Activated naive CD4-positive, alpha-beta T cell treated with anti-CD3 and anti-CD28 coated beads, Interleukin-2, amount 50 U/mL, for 72 hours (primary cell): ENCODE data around the gene PRPF6. TPM values are rescaled to one million over a fixed set of nuclear protein-coding genes. Genes with fewer than 3 reads are reported as not detected.

Source experiments
- ATAC-seq, 2 donors: fragments of 150-1000 bp; cut with Tn5 transposase; 2 replicates each; pipeline ENCODE4 v1.10.0; 2021; ENCODE audit warnings: mild to moderate bottlenecking in 2 of 2, moderate library complexity in 2 of 2
- DNase-seq, 2 donors: peaks; one replicate each; pipeline ENCODE4 v3.0.0; 2021 to 2022; ENCODE audit warnings: low spot score in 2 of 2
- H3K27ac Mint-ChIP-seq, 2 donors: one replicate each; pipeline ENCODE4 v1.8.0; 2022; ENCODE audit warnings: mild to moderate bottlenecking in 2 of 2, mixed read lengths in 2 of 2
- H3K36me3 Mint-ChIP-seq, 2 donors: one replicate each; pipeline ENCODE4 v1.8.0; 2022; ENCODE audit warnings: mixed read lengths in 2 of 2
- H3K9me3 Mint-ChIP-seq, 2 donors: one replicate each; pipeline ENCODE4 v1.8.0; 2022; ENCODE audit warnings: mixed read lengths in 2 of 2
- total RNA-seq, 2 donors: library from RNA; stranded (reverse); gene quantifications; one replicate each; pipeline ENCODE4 v1.2.3, GENCODE V29; 2022

PRPF6 gene
- total RNA-seq, result 10 to 100 TPM; 82.1 to 82.7 TPM

- Mint-ChIP-seq H3K9me3 (no peaks in the 10 kb centered on the region), H3K27ac (peak within 1 kb of the TSS; percentile 93 to 99)
- peak; percentile 64 to 65 for ATAC-seq
Measured at GRCh38 chr20:63980806-63981728, at the start of gene PRPF6. PRPF6 (plus strand) TSS chr20:63981132; CDS start chr20:63981246, 114 bp downstream.

GRCh38 chr20:63931735-63932134, 49.2 kb upstream of the PRPF6 start:
- Mint-ChIP-seq H3K36me3 (peaks cover 8 to 11% of the 10 kb centered on the region in 2 donors), H3K9me3 (no peaks in the 10 kb centered on the region)
- peak in 1 of 2 donors; percentile 10 for ATAC-seq

More at GRCh38 chr20:63980806-63981728, at the start of gene PRPF6:
- peak; percentile 96 for DNase-seq
- peaks cover 30 to 42% of the 10 kb centered on the region in 2 donors for H3K36me3 Mint-ChIP-seq

GRCh38 chr20:63932606-63933160, 48.2 kb upstream of the PRPF6 start:
- peak in 1 of 2 donors; percentile 22 for ATAC-seq
- Mint-ChIP-seq H3K9me3 (no peaks in the 10 kb centered on the region), H3K36me3 (peaks cover 8 to 11% of the 10 kb centered on the region in 2 donors)

More at GRCh38 chr20:63931735-63932134, 49.2 kb upstream of the PRPF6 start:
- H3K27ac Mint-ChIP-seq, result peak overlapping the region in 1 of 2 donors; percentile 36
- DNase-seq, result no peak

GRCh38 chr20:63933646-63934045, 47.3 kb upstream of the PRPF6 start:
- DNase-seq, result no peak
- H3K9me3 Mint-ChIP-seq, result no peaks in the 10 kb centered on the region
- H3K27ac Mint-ChIP-seq, result no peak overlapping the region
- ATAC-seq, result no peak
- peaks cover 4 to 8% of the 10 kb centered on the region in 2 donors for H3K36me3 Mint-ChIP-seq

More at GRCh38 chr20:63932606-63933160, 48.2 kb upstream of the PRPF6 start:
- no peak for DNase-seq
- H3K27ac Mint-ChIP-seq, result no peak overlapping the region

GRCh38 chr20:63934271-63935068, 46.5 kb upstream of the PRPF6 start:
- ATAC-seq, result no peak
- Mint-ChIP-seq H3K27ac (peak overlapping the region in 1 of 2 donors; percentile 57), H3K9me3 (no peaks in the 10 kb centered on the region), H3K36me3 (peaks cover 0 to 4% of the 10 kb centered on the region in 2 donors)
- DNase-seq, result no peak

GRCh38 chr20:63935447-63935846, 45.5 kb upstream of the PRPF6 start:
- H3K36me3 Mint-ChIP-seq, result no peaks in the 10 kb centered on the region
- ATAC-seq, result no peak
- peak overlapping the region in 1 of 2 donors; percentile 57 for H3K27ac Mint-ChIP-seq

GRCh38 chr20:63937596-63937995, 43.3 kb upstream of the PRPF6 start:
- Mint-ChIP-seq H3K36me3 (no peaks in the 10 kb centered on the region), H3K9me3 (no peaks in the 10 kb centered on the region), H3K27ac (no peak overlapping the region)
- ATAC-seq (no peak), DNase-seq (no peak)

More at GRCh38 chr20:63935447-63935846, 45.5 kb upstream of the PRPF6 start:
- no peaks in the 10 kb centered on the region for H3K9me3 Mint-ChIP-seq
- no peak for DNase-seq

GRCh38 chr20:63939061-63939935, 41.6 kb upstream of the PRPF6 start:
- Mint-ChIP-seq H3K27ac (no peak overlapping the region), H3K36me3 (no peaks in the 10 kb centered on the region), H3K9me3 (no peaks in the 10 kb centered on the region)
- ATAC-seq (no peak), DNase-seq (no peak)

- Mint-ChIP-seq H3K9me3 (no peaks in the 10 kb centered on the region), H3K27ac (no peak overlapping the region), H3K36me3 (no peaks in the 10 kb centered on the region)
- DNase-seq (no peak), ATAC-seq (no peak)
Measured at GRCh38 chr20:63940071-63940471, 40.9 kb upstream of the PRPF6 start.

- Mint-ChIP-seq H3K27ac (no peak overlapping the region), H3K9me3 (no peaks in the 10 kb centered on the region), H3K36me3 (no peaks in the 10 kb centered on the region)
- peak in 1 of 2 donors; percentile 57 for DNase-seq
- ATAC-seq, result no peak
Measured at GRCh38 chr20:63940472-63941266, 40.3 kb upstream of the PRPF6 start.

GRCh38 chr20:63941282-63942081, 39.5 kb upstream of the PRPF6 start:
- peak; percentile 78 to 79 for ATAC-seq
- H3K36me3 Mint-ChIP-seq, result no peaks in the 10 kb centered on the region
- H3K27ac Mint-ChIP-seq, result peak overlapping the region; percentile 51 to 91
- H3K9me3 Mint-ChIP-seq, result no peaks in the 10 kb centered on the region
- DNase-seq, result peak; percentile 62 to 66

- H3K27ac Mint-ChIP-seq, result peak overlapping the region; percentile 51 to 74
- no peaks in the 10 kb centered on the region for H3K9me3 Mint-ChIP-seq
- H3K36me3 Mint-ChIP-seq, result no peaks in the 10 kb centered on the region
- peak; percentile 25 to 38 for ATAC-seq
- peak; percentile 50 to 56 for DNase-seq
Measured at GRCh38 chr20:63942250-63942951, 38.5 kb upstream of the PRPF6 start.

- DNase-seq (no peak), ATAC-seq (no peak)
- H3K36me3 Mint-ChIP-seq, result peaks cover 0 to 3% of the 10 kb centered on the region in 2 donors
- H3K27ac Mint-ChIP-seq, result peak overlapping the region in 1 of 2 donors; percentile 35
- H3K9me3 Mint-ChIP-seq, result no peaks in the 10 kb centered on the region
Measured at GRCh38 chr20:63942969-63943807, 37.7 kb upstream of the PRPF6 start.
